Skeletal muscle cell (primary cell): ENCODE data around the gene LRRC4.

Experiments
- DNase-seq: peaks from one replicate; pipeline ENCODE4 v3.0.0-alpha.2; 2010; ENCODE audit warnings: low read depth
- H3K4me3 ChIP-seq: 2 replicates; pipeline ENCODE4 v1.5.1; 2011; ENCODE audit warnings: low read depth, mild to moderate bottlenecking, control low read depth, low read length, moderate library complexity

Gene LRRC4

DNA sequence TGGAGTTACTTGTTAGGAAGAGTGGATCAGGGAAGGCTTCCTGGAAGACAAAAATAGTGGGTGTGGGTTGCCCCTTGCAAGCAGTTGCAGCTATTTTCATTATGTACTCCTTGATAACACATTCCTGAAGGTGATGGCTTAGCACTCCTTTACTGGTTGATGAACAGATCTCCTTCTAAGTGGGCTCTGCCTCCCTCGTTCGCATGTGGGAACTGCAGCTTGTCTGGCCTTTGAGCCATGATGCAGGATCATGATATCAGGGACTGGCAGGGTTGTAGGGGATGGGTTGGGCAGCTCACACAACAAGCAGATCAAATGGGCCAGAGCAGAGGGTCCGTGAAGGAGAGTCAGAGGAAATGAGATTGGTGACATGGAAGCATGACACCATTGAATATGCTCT is 28.8 kb upstream of the LRRC4 start:
- DNase-seq = no peak
- no peak overlapping the region for H3K4me3 ChIP-seq

- no peak overlapping the region for H3K4me3 ChIP-seq
- DNase-seq = no peak
Observed at GRCh38 chr7:128059143-128059988, 28.1 kb upstream of the LRRC4 start.

DNA sequence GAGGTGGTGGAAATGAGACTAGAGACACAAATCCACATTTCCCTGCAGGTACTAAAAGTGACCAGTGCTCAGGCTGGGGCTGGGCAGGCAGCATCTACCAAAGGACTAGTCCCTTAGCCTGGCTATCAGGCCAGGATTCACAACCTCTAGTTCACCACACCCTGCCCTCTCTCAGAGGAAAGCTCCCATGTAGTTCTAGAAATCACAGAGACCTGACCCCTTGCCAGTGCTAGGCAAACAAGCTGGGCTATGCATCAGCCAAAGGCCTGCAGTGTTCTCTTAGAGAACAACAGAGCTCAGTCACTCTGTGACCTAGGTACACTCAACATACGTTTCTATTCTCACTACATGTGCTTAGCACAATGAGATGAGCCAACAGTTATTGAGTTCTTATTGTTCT is 26.7 kb upstream of the LRRC4 start:
- no peak for DNase-seq
- no peak overlapping the region for H3K4me3 ChIP-seq

DNA sequence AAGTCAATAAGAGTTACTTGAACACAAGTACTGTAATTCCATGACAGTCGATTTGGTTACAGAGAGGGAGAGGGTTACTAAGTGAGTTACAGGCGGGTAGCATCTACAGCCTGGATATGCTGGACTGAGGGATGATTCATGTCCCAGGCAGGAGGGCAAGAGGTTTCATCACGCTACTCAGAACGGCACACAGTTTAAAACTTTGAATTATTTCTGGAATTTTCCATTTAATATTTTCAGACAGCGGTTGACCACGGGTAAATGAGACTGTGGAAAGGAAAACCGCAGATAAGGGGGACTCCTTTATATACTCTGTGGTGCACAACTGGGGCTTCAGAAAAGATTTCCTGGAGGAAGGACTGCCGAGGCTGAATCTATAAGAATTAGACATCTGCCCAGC is 25.7 kb upstream of the LRRC4 start:
- H3K4me3 ChIP-seq = no peak overlapping the region
- peak; percentile 41 for DNase-seq

GRCh38 chr7:128055637-128056036 is 24.4 kb upstream of the LRRC4 start:
- no peak for DNase-seq
- H3K4me3 ChIP-seq = no peak overlapping the region

DNA sequence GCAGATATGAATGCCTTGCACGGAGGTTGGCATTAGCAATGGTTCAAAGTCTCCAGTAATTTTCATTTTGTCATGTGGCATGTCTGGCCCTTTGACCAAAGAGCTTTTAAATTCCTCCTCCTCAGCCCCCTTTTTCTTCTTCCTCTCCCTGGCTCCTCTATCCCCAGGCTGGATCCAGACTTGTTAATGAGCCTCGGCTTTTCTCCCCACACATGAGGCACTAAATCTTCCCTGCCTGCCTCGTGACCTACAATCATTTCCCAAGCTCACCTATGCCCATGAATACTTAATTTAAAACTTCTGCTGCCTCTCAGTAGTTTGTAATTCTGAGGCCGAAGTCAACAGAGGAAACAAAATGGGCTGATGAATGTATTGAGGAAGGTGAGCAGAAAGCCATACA is 23.3 kb upstream of the LRRC4 start:
- DNase-seq = no peak
- H3K4me3 ChIP-seq = no peak overlapping the region

DNA sequence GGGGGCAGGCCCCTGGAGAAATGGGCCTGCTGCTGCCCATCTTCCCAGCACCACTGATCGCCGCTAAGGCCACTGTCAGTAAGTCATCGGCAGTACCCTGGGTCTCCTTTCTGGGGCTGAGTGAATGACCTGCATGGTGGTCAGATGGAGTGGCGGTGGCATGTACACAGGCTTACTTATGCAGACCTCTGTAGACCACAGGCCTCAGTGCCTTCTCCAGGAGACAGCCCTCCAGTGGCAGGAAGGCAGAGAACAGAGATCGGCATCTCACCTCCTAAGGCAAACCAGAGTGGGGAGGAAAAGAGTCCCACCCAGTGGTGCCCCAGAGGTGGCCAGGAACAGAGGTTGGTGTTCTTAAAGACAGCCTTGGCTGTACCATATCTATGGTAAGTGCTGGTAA is 22.8 kb upstream of the LRRC4 start:
- H3K4me3 ChIP-seq = no peak overlapping the region
- DNase-seq = no peak

- DNase-seq = no peak
- no peak overlapping the region for H3K4me3 ChIP-seq
Observed at GRCh38 chr7:128053023-128053422, 21.8 kb upstream of the LRRC4 start.

DNA sequence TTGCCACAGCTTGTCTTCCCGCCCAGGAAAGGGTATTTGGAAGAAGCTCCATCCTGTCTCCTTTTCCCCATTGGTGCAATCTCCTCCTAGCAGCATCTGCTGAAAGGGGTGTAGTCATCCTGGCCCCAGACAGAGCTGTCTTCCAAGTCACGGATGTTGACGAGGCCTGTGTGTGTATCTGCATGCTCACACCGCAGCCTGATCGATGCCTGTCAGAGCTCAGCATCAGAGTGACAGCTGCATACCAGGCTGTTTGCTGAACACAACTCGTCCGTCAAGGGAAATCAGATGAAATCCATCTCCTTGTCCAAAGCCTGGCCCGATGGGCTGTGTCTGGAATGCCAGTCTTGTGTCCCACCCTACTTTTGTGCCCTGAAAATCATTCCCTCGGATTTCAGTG is 21.2 kb upstream of the LRRC4 start:
- DNase-seq = no peak
- H3K4me3 ChIP-seq = no peak overlapping the region

DNA sequence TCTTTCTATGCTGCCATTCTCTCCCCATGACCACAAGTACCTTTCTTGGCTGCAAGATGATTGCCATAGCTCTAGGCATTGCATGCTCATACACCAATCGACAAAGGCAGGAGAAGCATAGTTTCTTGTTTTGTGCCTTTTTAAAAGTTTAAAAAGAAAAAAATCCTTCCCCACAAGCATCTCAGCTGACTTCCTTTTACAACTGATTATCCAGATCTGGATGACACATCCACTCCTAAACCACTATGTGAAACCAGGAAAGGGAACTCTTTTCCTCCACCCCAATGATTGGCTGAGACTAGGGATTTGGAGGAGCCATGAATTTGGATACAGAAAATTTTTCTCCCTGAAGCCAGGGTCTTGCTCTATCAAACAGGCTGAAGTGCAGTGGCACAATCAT is 14.5 kb upstream of the LRRC4 start:
- no peak for DNase-seq
- H3K4me3 ChIP-seq = no peak overlapping the region

DNA sequence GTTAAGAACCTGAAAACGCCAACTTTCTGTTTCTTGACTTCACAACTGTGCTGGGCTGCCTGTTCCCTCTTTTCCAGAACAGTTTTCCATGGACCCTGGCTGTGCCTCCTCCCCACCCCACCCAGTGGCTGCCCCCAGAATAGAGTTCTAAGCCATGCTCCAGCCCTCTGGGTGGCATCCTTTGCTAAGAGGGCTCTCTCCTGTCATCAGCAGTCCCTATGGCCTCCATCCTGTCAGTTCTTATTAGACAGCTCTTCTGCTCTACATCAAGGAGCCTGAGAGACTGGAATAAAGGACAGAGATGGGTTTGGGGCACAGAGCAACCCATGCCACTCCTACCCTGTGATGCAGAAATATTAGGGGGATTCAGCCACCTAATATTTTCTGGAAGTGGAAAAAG is 13.9 kb upstream of the LRRC4 start:
- DNase-seq = no peak
- no peak overlapping the region for H3K4me3 ChIP-seq

- no peak overlapping the region for H3K4me3 ChIP-seq
- DNase-seq = no peak
Observed at GRCh38 chr7:128044064-128044463, 12.8 kb upstream of the LRRC4 start.

DNA sequence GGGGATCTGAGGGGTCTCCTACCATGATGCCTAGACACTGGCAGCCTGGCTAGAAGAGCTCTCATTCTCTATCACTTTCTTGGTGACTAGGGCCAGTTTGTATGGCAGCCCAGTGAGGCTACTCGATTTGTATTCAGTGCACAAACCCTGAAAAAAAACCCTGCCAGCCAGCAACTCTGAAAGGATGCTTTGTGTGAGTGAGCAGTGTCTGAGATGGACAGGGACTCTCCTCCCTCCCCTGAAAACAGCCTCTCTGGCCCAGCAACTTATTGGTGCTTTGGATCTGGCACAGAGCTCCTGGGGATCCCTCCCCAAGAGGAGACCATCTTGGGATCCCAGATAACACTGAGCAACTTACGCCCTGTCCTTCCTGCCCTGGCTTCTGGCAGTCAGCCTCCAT is 10.8 kb upstream of the LRRC4 start:
- DNase-seq = no peak
- no peak overlapping the region for H3K4me3 ChIP-seq

DNA sequence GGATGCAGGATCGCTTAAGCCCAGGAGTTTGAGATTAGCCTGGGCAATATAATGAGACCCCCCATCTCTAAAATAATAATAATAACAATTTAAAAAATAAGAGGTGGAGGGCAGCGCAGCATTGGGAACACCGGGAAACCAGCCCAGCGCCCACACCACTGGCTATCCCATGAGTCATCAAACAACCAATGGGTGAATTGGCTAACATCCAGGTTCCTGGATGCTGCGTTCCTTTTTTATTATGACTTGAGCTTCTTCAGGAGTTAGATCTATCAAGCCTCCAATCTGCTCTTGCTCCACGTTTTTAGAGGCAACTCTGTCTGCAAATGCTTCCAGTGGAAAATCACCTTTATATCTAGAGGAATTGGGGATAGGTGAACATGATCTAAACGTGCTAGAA is 10.0 kb upstream of the LRRC4 start:
- no peak overlapping the region for H3K4me3 ChIP-seq
- peak; percentile 55 for DNase-seq

DNA sequence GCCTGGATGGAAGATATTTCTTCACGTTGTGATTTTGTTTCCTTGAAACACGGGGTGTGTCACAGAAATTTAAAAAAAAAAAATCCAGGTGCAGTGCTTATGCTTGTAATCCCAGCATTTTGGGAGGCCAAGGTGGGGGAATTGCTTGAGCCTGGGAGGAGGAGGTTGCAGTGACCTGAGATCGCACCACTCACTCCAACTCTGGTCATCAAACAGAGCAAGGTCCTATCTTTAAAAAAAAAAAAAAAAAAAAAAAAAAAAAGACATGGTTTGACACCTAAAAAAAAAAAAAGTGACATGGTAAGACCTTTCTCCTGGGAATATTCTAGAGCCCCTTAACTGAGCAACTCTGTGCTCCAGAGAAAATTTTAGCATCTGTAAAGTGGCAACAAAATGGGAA is 9.0 kb upstream of the LRRC4 start:
- no peak for DNase-seq
- H3K4me3 ChIP-seq = no peak overlapping the region

DNA sequence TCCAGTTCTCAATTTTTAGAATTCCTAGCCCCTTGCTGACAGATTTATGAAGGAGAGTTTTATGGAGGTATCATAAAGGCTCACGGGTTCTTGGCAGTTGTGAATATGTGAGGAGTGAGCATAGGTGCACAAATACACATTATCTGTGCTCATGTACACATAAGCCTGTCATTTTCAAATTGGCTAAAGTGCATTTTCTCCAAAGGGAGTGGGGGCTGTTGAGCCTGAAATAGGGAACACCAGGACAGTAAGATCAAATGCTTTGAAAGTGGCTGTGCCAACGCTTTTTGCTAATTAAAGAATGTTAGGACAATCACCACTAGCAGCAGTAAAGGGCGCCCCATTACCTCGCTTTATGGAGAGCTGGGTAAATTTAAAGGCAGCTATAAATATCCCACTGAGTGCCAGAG is 8.3 kb upstream of the LRRC4 start:
- no peak for DNase-seq
- H3K4me3 ChIP-seq = no peak overlapping the region

GRCh38 chr7:128037880-128038619 is 6.8 kb upstream of the LRRC4 start:
- H3K4me3 ChIP-seq = no peak overlapping the region

DNA sequence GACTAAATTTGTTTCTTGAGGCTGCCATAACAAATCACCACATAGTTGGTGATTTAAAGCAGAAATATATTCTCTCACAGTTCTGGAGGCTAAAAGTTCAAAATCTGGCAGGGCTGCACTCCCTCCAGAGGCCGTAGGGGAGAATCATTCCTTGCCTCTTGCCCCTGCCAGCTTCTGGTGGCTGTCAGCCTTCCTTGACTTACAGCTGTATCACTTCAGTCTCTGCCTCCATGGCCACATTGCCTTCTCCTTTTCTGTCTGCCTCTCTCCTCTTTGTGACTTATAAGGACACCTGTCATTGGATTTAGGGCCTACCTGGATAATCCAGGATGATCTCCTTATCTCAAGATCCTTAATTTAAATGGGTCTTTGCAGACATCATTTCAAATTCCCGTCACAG is 5.8 kb upstream of the LRRC4 start:
- DNase-seq = no peak

More at GRCh38 chr7:128037880-128038619, 6.8 kb upstream of the LRRC4 start:
- DNase-seq = no peak

GRCh38 chr7:128036226-128036940 is 5.1 kb upstream of the LRRC4 start:
- DNase-seq = no peak
- H3K4me3 ChIP-seq = no peak overlapping the region

More for the DNA sequence above, 5.8 kb upstream of the LRRC4 start:
- H3K4me3 ChIP-seq = no peak overlapping the region

- DNase-seq = no peak
- no peak overlapping the region for H3K4me3 ChIP-seq
Observed at GRCh38 chr7:128035712-128036111, 4.5 kb upstream of the LRRC4 start.
